SK-N-SH (cell line): ENCODE data around the gene BEST2.

Source experiments
- EZH2phosphoT487 ChIP-seq: fragments of 200-600 bp; sonication (generic); IDR thresholded peaks from 2 replicates; pipeline ENCODE4 v1.6.1; 2017; ENCODE audit warnings: low read depth, mixed run types, mild to moderate bottlenecking, antibody characterized with exemption, moderate library complexity, borderline replicate concordance
- POLR2AphosphoS5 ChIP-seq: IDR thresholded peaks from 2 replicates; pipeline ENCODE4 v1.6.1; 2012; ENCODE audit warnings: low read depth, low read length

- TF ChIP-seq POLR2AphosphoS5 (no peak), EZH2phosphoT487 (no peak)
Observed at GRCh38 chr19:12767666-12768065, 16.1 kb downstream of the BEST2 start.
